Epithelial cell of umbilical artery (primary cell): ENCODE data around the gene INO80D. TPM values are rescaled to one million over a fixed set of nuclear protein-coding genes. Genes with fewer than 3 reads are reported as not detected.

ENCODE experiments used
- total RNA-seq: library from RNA; depleted of rRNA; stranded (reverse); fragments of >200 nt; gene quantifications from 2 replicates; pipeline ENCODE4 v1.2.3, GENCODE V29; 2014

Gene INO80D, protein sequence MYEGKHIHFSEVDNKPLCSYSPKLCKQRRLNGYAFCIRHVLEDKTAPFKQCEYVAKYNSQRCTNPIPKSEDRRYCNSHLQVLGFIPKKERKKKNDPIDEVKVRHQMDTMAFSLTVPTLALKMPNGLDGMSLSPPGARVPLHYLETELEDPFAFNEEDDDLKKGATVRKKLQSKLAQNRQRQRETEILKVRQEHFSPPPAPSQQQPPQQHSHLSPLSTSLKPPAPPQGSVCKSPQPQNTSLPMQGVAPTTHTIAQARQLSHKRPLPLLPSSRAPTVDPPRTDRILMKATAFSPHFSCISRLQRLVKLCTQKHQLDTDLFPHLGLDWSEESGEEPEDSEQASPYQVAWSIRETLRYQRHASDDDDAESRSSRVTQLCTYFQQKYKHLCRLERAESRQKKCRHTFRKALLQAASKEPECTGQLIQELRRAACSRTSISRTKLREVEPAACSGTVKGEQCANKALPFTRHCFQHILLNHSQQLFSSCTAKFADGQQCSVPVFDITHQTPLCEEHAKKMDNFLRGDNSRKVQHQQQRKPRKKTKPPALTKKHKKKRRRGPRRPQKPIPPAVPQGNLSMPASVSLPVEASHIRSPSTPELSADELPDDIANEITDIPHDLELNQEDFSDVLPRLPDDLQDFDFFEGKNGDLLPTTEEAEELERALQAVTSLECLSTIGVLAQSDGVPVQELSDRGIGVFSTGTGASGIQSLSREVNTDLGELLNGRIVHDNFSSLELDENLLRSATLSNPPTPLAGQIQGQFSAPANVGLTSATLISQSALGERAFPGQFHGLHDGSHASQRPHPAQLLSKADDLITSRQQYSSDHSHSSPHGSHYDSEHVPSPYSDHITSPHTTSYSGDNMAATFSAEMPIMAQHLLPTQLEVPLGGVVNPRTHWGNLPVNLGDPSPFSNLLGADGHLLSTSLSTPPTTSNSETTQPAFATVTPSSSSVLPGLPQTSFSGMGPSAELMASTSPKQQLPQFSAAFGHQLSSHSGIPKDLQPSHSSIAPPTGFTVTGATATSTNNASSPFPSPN
- total RNA-seq, result 3.6 and 7.1 TPM in 2 replicates

DNA sequence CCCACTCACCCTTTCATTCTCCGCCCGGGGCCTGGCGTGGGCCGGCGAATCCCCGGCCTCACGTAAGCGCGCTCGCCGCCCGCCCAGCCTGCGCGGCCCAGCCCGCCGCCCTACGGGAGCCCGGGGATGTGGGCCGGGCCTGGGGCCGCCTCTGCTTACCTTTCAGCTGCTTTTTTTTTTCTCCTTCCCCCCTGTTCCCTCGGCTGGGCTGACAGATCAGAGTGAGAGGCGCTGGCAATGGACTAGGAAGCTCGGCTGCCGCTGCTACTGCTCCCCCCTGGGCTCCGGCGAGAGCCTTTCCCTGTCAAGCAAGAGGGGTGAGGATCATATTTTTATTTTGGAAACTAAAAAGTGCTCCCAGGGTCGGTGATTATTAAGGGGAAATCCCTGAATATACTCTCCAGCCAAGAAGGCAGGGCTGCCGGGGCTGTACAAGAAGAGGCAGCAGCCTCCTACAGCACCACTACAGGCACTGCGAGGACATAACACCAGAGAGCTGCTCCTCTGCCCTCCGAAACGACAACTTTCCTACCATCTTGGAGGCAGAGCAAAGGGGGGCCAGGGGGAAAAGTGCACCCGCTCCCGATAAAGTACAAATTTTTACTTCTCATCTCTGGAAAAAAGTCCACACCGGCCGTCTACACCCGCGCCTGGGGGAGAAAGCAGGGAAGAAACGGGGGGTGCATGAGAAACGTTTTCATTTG lies at the start of gene INO80D:
INO80D (minus strand) TSS at position 433 of the 704 bp plus-strand sequence. CDS start 23,158 bp downstream, outside the sequence.

Other genes with a start within 250 kb of the INO80D start
- gene NDUFS1, start 73.3 kb upstream of the INO80D start, total RNA-seq, result 167 and 169 TPM in 2 replicates
- gene EEF1B2, start 73.7 kb upstream of the INO80D start, total RNA-seq, result 649 and 973 TPM in 2 replicates
- gene ZDBF2, start 188.5 kb upstream of the INO80D start, total RNA-seq, result 11.4 and 13.7 TPM in 2 replicates